ENCODE measurements around the gene MAD1L1.

Gene MAD1L1

DNA sequence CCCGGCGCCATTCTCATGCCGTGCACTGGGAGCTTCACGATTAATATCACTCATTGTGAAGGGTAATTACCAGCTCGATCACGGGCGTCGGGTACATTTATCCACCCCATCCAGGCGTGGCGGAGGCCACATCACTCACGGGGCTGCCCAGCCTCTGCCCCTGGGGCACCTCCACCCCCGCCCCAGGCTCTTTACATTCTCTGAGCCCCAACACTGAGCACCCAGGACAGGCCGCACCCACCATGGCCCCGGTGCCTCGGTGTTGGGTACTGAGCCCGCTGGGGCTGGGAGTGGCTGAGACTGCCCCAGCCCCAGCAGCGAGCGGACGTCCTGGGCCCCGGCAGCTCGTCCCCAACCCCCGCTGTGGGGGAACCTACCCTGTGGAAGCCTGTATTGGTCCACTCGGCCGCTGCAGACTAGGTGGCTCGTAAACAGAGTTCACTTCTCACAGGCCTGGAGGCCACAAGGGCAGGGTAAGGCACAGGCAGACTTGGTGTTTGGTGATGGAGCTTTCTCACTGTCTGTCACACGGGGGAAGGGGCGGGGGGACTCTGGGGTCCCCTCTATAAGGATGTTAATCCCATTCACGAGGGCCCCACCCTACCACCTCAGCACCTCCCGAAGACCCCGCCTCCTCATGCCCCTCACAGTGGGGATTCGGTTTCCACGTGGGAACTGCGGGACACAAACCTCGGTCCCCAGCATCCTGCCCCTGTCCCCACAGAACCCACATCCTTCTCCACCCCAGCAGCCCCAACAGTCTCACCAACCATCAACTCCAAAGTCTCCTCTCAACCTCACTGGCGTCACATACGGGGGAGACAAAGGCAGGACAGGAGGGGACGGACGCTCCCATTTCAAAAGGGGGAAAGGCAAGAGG lies 378.5 kb downstream of the MAD1L1 start:
- peak; percentile 31 for DNase-seq

DNA sequence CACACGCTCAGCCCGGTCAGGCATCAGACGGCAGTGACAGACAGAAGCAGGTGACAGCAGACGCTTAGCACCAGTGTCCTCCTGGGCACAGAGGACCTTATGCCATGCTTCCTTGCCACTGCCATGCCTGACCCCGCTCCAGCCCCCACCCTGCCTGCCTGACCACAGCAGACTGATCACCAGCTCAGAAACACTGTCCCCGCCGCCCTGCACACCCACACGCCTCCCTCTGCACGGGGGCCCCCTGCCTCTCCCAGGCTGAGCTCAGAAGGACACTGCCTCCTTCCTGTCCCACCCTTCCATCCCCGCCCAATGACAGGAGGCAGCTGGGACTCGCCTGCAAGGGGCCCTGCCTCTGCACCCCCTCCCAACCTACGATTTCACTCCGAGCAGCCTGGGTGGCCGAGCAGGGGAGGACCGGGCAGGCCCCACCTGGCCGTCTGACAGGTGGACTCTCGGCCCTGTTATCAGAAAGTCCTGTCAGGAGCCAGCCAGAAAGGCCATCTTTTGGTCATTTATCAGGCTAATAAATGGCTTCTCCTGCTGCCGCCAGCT lies 379.2 kb downstream of the MAD1L1 start:
- DNase-seq: peak; percentile 52

DNA sequence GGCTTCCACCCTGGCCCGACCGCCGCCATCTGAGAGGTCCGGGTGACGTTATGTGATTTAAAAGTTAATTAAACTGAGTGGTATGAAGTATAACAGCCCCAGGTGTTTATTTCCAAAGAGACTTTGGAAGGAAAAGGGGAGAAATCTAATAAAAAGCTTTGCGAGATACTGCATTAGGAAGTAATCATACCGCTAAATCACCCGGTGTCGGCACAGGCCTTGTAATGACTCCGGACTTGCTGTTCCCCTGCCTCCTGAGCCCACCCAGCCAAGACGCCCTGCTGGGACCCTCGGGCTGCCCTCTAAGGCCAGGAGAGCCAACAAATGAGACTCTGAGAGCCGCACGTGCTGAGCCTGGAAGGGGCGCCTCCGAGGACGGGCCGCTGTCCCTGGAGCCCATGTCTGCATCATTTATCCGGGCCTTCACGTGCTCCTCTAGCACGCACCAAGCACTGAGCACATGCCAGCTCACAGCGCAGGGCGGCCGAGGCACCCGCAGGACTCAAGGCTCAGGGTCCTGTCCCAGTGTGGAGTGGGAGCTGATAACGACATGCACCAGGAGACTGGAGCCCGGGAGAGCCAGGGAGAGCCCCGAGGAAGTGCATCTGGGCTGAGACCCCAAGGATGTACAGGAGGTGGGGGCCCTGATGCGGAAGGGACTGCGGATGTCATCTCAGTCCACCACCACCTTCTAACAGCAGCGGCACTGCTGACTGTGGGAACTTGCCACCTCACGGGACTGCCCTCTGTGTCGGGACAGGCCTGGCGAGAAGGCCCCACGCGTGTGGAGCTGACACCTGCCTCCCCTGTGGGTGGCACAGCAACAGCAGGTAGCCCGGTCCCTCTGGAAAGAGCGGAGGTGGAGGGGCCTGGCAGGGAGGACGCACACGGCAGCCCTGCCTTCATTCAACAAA lies 380.0 kb downstream of the MAD1L1 start:
- DNase-seq: no peak

DNA sequence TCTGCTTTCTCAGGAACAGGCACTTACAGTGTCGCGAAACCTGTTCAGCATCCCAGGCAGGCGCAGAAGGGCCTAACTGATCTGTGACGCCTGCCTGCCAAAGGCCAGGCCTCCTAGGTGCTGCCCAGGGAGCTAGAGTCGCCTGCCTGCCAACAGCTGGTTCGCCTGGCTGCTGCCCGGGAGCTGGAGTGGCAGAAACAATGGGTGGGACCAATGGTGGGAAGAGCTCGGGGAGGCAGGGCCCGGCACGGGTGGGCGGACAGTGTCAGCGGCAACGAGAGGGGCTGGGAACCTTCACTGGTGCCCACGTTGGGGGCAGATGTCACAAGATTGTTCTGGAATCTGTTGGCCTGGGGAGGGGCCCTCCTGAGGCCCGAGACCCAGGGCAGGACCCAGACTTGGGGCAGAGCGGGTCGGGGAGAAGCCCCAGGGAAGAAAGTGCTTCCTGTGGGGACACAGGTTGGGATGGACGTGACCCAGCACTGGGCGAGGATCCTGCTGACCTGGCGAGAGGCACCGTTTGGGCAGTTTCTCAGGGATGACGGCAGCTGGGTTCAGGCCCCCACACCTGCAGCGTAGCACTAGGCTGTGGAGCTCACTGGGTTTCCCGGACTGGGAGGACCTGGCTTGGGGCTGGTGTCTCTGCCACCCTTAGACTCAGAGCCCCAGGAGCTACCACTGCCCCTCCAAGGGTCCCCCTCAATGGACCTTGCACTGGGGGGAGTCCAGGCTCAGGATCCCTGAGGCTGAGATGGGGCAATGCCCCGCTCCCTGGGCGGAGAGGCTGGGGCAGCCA lies 380.8 kb downstream of the MAD1L1 start:
- DNase-seq: no peak

DNA sequence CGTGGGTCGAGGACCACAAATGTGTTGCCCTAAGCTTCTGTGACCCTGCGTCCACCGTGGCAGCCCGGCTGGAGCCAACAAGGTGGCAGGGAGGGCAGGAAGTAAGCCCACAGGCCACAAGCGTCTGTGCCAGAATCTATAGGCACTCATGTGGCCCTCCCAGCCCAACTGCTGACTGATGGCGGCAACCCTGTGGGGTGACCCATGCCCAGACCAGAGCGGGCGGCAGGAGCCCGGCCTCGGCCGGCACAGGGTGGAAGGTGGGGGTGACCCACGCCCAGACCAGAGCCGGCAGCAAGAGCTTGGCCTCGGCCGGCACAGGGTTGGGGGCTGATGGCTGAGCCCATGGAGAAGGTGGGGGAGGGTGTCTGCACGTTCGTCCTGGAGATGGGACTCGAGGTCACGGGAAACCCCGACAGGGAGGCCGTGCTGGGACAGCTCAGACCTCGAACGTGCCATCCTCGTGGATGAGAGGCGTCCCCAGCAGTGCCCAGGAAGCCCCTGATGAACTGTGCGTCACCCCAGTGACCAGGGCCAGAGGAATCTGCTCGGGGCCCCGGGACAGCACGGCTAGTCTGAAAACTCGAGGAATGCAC lies 381.7 kb downstream of the MAD1L1 start:
- no peak for DNase-seq

DNA sequence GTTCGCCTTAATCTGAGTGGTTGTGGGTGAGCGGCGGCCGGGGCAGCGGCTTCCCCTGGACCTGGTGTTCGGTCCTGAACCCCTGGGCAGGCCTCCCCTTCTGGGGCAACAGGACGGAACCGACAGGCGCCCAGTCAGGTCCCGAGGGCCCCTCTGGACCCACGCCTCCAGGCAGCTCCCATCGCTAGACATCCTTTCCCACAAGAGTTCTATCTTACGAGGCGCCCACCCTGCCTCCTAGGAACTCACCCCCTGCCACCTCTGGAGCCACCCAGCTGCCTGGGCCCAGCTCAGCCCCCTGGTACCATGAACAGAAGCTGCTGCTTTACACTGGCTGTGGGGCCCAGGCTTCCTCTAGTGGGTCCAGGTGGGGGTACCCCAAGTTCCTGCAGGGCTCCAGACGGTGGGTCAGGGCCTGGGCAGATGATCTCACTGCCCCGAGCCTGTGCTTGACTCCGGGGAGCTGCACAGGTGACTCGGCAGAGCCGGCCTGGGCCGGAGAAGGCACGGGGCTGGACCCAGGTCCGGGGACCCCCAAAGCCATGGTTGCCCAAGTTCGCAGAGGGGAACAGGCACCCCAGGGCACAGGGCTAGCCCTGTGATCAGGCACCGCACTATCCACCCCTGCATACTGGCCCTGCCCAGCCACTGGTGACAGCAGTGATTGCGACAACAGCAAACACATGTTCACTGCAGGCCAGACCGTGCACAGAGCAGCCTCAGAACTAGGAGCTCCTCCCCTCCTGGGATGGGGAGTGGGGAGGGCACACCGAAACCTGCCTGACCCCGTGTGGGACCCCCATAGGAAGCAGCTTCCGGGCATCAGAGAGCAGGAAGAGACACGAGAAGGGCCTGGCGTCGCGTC lies 382.4 kb downstream of the MAD1L1 start:
- peak; percentile 34 for DNase-seq

DNA sequence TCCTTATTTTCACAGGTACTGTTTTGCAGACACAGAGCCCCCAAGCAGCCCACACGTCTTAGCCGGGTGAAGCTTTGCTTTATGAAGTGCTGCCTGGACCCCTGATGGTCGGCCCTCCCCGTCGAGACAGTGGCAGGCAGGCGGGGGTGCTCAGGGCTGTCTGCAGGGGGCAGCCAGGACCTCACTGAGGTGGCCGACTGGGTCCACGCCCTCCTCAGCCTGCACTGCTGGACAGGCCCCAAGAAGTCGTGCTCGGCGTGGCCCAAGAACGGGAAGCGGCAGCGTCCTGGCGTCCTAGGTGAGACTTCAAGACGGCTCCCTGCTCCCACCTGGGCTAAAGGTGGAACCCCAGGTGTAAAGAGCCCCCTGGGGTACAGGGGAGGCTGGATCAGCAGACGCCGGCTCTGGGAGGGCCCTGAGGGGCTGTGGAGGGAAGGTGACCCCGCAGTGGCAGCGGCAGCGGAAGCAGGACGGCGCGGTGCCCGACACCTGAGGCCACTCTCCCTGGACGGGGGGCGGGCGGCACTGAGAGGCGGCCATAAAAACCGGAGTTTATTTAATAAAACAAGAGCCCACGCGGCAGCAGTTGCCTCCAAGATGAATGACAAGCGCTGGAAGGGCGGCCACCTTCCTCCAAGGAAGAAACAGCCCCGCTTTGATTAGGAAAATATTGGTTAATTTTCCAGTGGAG lies 383.2 kb downstream of the MAD1L1 start:
- no peak for DNase-seq

DNA sequence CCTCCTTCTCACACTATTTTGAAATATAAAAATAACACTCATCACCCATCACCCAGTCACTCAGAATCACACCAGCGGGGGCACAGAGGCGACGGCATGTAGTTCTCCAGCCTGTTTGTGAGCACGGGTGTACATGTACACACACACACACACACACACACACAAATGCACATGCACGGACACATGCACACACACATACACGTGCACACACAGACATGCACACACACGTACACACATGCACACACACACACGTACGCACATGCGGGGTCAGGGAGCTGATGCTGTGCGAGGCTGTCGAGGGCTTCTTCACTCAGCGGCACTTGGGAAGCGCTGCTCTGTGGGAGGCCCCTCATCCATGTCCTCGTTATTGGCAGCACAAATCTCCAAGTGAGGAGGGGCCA lies 383.8 kb downstream of the MAD1L1 start:
- no peak for DNase-seq

DNA sequence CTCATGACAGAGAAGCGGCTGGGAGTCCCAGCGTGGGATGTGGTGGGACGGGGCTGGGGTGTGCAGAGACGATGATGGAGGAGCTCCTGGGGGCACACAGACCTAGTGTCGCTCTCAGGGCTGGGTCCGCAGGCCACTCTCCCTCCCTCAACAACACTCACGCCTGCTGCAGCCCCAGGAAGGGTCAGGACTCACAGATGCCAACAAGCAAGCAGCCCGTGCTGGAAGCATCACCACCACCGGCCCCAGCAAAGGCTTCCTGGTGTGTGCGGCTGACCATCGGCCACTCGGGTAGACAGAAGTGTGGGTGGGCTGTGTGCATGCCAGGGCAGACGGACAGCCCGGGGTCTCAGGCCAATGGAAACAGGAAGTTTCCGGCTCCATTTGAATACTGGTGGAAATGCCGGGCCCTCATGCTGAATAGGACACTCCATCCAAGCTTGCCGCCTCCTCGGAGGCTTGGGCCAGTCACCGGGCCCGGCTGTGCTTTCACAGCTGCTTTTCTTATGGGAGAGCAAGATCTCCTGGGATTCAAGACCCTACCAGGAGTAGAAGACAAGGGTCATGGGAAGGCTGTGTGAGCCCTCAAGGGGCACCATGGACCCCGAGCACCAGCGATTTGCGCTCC lies 384.6 kb downstream of the MAD1L1 start:
- no peak for DNase-seq

DNA sequence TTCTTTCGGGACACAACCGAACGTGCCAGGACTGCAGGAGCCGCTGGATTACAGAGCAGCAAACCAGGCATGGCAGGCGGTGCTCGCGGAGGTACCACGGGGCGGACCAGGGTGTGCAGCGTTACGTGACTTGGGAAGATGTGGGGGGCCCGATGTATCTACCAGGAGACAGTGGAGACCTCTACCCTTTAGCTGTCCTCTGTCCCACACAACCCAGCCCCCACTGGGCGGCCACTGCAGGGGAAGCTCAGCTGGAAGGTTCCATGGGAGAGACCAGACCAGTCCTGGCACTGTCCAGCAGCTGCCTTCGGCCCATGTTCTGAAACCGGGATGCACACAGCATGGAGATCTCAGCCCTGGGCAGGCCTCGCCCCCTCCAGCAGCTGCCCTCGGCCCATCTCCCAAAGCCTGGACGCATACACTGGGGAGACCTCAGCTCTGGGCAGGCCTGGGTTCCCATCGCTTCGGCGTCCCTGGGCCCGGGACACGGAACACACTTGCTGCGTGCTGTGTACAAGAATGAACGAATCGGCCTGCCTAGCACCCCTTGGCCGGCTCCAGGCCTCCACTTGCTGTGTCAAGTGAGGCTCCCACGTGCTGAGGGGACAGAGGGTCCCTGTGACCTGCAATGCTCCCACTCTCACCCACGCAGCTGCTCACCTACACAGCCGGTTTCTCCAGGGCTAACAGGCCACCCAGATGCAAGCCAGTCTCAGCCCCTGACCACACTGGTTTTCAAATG lies 385.3 kb downstream of the MAD1L1 start:
- no peak for DNase-seq

DNA sequence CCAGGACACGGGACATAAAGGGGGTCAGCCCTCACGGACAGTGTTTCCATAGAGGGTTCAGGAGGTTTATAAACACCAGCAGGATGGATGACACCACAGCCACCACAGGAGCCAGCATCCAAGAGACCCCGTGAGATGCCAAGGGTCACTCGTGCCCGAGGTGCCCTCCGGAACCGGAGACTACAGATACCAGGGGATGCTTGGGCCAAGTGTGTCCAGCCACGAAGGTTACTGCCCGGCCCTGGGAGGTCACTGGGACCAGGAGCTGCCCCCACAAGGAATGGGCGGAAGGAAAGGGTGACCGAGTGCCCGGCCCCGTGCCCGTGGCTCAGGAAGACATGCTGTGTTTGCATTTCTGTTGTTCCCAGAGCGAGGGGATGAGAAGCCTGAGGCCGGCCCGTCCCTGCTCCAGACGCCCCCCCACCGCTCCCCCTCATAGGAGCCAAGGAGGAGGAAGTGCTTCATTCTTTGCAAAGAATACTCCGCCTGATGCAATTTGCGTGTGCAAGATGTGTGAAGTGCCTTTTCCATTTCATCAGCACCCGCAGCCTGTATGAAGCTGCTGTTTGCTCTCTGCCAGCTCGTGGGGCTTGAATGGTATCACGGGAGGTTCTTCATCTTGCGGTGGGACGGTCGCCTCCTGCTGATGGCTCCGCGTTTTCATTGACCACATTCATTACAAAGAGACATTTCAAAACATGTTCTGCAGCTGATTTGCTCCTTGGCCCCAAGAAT lies 386.2 kb downstream of the MAD1L1 start:
- no peak for DNase-seq

DNA sequence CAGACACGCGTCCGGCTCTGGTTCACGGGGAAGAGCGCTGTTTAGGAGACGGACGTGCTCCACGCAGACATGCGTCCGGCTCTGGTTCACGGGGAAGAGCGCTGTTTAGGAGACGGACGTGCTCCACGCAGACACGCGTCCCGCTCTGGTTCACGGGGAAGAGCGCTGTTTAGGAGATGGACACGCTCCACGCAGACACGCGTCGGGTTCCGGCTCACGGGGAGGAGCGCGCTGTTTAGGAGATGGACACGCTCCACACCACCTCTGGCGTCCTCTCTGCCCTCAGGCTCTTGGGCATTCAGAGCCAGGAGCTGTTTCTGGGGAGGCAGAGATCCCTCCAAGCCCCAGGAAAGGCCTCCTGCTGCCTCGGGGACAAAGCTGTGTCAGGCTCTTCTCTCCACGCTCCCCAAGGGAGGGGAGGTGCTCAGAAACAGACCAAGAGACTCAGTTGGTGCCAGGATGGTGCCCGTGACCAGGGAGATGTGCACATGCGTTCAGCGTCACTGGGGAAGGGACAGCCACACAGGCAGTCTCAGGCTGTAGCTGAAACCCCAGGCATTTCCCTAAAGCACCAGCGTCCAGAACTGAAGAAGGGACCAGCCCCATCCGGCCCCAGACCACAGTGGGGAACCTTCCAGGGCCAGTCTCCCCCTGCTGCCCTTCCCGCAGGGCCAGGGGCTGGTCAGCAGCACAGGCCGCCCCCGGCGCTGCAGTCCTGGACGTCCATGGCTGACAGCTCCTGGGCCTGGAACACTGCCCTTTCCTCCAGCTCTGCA lies 387.0 kb downstream of the MAD1L1 start:
- no peak for DNase-seq

DNA sequence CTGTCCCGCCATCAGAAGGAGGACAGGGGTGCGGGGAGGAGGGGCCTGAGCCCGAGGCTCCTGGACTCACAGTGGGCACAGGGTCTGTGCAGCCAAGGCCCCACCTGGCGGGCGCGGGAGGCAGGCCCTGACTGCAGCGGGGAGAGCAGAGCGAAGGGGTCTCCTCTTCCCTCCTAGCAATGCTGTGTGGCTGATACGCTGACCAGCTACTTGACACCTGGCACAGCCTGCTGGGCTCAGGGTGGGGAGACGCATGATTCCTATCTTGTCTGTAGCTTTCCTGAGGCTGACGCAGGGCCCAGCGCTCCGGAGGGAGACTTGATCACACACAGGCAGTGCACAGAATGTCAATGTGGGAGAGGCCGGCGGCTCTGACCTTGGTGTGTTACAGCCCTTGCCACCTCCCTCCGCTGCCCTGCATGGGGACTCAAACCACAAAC lies 387.8 kb downstream of the MAD1L1 start:
- DNase-seq: no peak

DNA sequence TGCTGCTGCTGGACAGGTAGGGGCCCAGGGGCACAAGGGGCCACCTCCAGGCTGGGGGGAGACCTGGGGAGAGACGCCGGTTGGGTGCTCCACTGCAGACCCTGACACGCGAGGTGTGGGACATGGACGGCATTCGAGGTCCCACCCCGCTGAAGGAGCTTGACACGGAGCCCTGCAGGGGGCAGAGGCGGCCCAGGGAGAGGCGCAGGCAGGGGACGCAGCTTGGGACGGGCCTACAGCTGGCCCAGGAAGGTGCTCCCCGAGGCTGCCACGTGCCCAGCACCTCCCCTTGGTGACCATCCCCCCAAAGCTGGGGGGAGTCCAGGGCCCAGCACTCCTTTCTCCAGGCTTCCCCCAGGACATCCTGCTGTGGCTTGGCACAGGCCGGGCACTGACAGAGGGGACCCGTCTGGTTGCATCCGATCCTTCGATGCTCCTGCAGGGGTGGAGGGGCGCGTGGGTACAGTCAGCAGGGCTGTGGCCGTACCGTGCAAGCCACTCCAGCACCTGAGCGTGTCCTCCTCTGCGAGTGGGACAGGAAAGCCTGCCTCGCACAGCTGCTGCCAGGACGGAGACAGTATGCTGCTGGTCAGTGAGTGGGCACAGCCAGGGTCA lies 388.3 kb downstream of the MAD1L1 start:
- DNase-seq: peak; percentile 30

DNA sequence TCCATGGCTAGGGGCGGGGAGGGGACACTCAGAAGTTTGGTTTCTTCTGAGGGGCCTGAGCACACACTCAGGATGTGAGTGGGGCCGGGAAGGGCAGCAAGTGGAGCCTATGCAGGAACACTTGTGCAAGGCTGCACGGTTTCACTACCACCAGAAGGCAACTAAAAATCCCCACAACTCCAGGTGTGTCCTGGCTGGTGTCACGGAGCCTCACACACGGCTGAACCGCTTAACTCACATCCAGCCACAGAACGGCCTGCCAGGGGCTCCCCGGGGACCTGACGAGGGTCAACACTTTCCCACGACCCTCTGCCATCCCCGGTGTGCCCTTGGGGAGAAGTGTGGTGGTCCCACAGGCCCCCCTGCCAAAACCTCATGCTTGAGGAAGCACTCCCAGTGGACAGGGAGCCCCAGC lies 388.8 kb downstream of the MAD1L1 start:
- no peak for DNase-seq

DNA sequence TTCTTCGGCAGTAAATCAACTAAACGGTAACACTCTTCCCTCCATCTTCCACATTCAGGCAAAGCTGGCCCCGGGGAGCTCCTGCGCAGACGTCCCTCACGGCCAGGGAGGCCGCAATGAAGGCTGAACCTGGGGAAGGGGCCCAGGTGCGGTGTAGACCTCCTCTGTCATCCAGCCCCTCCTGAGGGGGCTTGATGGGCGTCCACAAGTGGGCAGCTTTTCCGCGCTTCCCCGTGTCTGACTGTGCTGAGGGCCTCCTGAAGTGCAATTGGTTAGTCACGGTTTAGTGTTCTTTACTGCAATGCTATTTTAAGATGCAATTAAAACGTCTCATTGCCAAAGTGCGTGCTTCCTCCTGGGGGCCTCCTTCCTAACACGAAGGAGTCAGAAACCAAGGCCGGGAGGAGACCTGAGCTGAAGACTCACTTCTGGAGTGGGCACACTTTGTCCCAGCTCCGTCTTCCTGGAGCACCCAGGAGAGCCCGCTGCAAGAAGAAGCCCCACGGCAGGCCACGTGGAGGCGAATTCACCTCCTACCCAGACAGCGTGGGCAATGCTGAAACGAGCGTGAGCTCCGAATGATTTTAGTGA lies 389.4 kb downstream of the MAD1L1 start:
- DNase-seq: no peak
